Stomach (tissue), 9 donors: ENCODE measurements around the gene NUP188. TPM values are rescaled to one million over a fixed set of nuclear protein-coding genes. Genes with fewer than 3 reads are reported as not detected.

Source experiments
- DNase-seq, 2 donors: peaks; one replicate each; pipeline versions ENCODE4 v3.0.0 to v3.0.0-alpha.2; 2013 to 2019
- H3K27ac ChIP-seq, 5 donors: fragments of 200-600 bp in 4 of 5; sonication (generic) in 4 of 5; one replicate each; pipeline ENCODE4 v1.5.1; 2013 to 2019; ENCODE audit warnings: mild to moderate bottlenecking in 1 of 5, moderate library complexity in 1 of 5
- H3K27me3 ChIP-seq, 3 donors: fragments of 200-600 bp; sonication (generic); one replicate each; pipeline ENCODE4 v1.5.1; 2017 to 2019; ENCODE audit warnings: mixed run types in 1 of 3
- H3K36me3 ChIP-seq, 4 donors: fragments of 200-600 bp; sonication (generic); 1 replicate in 3 of 4; 2 replicates in 1 of 4; pipeline ENCODE4 v1.5.1; 2016 to 2019
- H3K4me1 ChIP-seq, 4 donors: fragments of 200-600 bp; sonication (generic); one replicate each; pipeline ENCODE4 v1.5.1; 2016 to 2019
- H3K4me3 ChIP-seq, 4 donors: fragments of 200-600 bp; sonication (generic) in 3 of 4; one replicate each; pipeline ENCODE4 v1.5.1; 2016 to 2019; ENCODE audit warnings: mild to moderate bottlenecking in 1 of 4
- H3K9me3 ChIP-seq, 4 donors: fragments of 200-600 bp; sonication (generic); one replicate each; pipeline ENCODE4 v1.5.1; 2016 to 2019
- EP300 ChIP-seq: sonication (generic); formaldehyde crosslinking; IDR thresholded peaks from one replicate; pipeline ENCODE4 v1.6.1; 2017; ENCODE audit warnings: antibody characterized with exemption
- POLR2A ChIP-seq, 4 donors: fragments of 450-650 bp; IDR thresholded peaks; one replicate each; pipeline ENCODE4 v1.6.1; 2016; ENCODE audit warnings: antibody characterized with exemption in 4 of 4, control low read depth in 2 of 4, mild to moderate bottlenecking in 1 of 4, moderate library complexity in 1 of 4
- POLR2AphosphoS5 ChIP-seq, 3 donors: sonication (generic); formaldehyde crosslinking; IDR thresholded peaks; one replicate each; pipeline ENCODE4 v1.6.1; 2016; ENCODE audit warnings: antibody characterized with exemption in 3 of 3
- WGBS, 5 donors: extraction: QIAGEN DNeasy Blood & Tissue Kit in 3 of 5; methylation state at CpG; one replicate each; pipeline versions ENCODE4 v1.1.5 to v1.1.7; 2013 to 2018; 5-methylcytosine and 5-hydroxymethylcytosine counted together
- intact Hi-C: fragments of 100-400 bp; cut with DNase I; formaldehyde crosslinking; loops from one replicate; pipeline ENCODE4 v1.15.1; 2023; ENCODE audit warnings: low total_unique reads
- polyA plus RNA-seq, 3 donors: library from polyadenylated mRNA; stranded (reverse); fragments of 200-250 nt; gene quantifications; one replicate each; pipeline ENCODE4 v1.2.3, GENCODE V29; 2013
- total RNA-seq, 5 donors: library from RNA; depleted of rRNA; stranded (reverse); fragments of >200 nt; gene quantifications; one replicate each; pipeline versions ENCODE4 v1.1.0 to v1.2.3, GENCODE V29; 2014 to 2016
- TF ChIP-seq, protein P1 (sequence below), 7 experiments: fragments of 450-650 bp in 4 of 7; fragments of 200-600 bp in 3 of 7; sonication (generic) in 3 of 7; IDR thresholded peaks; one replicate each; pipeline ENCODE4 v1.5.1; 2016 to 2019; ENCODE audit warnings: antibody characterized with exemption in 7 of 7, control low read depth in 2 of 7, mild to moderate bottlenecking in 1 of 7
- donor health status: healthy with polysubstance abuse.
- donor health status: Bipolar disorder and iron deficiency.
- donor health status: healthy.

Gene NUP188
- total and polyA plus RNA-seq, 8 donors: 4.4 to 79.9 (median 36.7) TPM

DNA sequence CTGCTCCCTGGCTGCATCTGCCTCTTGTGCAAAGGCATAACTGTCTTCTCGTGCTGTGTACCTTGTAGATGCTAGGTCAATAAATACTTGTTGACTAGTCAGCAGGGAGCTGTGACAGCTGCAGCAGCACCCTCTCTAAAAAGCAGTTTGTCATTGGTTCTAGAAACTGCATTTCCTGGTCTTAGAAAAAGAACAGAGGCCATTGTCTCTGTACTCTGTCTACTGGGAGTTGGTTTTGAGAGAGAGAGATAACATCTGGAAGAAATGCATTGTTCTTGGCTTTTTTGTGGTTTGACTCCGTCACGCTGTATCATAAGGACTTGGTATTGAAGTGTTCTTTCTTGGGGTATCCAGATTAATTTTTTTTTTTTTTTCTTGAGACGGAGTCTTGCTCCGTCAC, 48.3 kb downstream of the NUP188 start:
- no peak for DNase-seq
- Histone ChIP-seq H3K27ac (no peak overlapping the region), H3K4me1 (peaks cover 0 to 8% (median 6%) of the 10 kb centered on the region in 4 donors), H3K27me3 (no peaks in the 10 kb centered on the region), H3K9me3 (no peaks in the 10 kb centered on the region), H3K4me3 (no peak overlapping the region), H3K36me3 (peaks cover 75 to 100% (median 98%) of the 10 kb centered on the region in 4 donors)
- TF ChIP-seq EP300 (no peak), POLR2A (IDR thresholded peaks at IDR 0.05) (no peak), POLR2AphosphoS5 (IDR thresholded peaks at IDR 0.05) (no peak)
- TF ChIP-seq, protein P1, sequence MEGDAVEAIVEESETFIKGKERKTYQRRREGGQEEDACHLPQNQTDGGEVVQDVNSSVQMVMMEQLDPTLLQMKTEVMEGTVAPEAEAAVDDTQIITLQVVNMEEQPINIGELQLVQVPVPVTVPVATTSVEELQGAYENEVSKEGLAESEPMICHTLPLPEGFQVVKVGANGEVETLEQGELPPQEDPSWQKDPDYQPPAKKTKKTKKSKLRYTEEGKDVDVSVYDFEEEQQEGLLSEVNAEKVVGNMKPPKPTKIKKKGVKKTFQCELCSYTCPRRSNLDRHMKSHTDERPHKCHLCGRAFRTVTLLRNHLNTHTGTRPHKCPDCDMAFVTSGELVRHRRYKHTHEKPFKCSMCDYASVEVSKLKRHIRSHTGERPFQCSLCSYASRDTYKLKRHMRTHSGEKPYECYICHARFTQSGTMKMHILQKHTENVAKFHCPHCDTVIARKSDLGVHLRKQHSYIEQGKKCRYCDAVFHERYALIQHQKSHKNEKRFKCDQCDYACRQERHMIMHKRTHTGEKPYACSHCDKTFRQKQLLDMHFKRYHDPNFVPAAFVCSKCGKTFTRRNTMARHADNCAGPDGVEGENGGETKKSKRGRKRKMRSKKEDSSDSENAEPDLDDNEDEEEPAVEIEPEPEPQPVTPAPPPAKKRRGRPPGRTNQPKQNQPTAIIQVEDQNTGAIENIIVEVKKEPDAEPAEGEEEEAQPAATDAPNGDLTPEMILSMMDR (IDR thresholded peaks at IDR 0.05): no peak
- 74 to 91% (median 87%) methylated on average over 5 of the region's 5 CpGs for WGBS, 5 donors
- intact Hi-C loops: no loop called here

DNA sequence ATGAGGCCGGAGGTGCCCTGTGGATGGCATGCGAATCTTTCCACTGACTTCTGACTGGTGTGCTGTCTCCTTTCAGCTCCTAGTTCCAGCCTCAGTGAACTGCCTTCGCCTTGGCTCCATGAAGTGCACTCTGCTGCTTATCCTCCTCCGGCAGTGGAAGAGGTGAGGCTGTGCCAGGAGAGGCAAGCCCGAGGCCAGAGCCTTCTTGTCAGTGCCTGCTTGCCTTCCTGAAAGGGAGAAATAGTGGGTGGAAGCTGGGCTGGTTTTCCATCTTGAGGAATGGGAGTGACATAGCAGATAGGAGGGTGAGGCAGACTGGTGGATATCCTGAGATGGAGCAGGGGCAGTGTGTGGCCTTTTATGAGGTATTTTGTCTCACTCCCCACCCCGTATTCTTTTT, 51.0 kb downstream of the NUP188 start:
- H3K9me3 ChIP-seq: no peaks in the 10 kb centered on the region
- H3K27me3 ChIP-seq: no peaks in the 10 kb centered on the region
- H3K27ac ChIP-seq: no peak overlapping the region
- H3K4me1 ChIP-seq: no peaks in the 10 kb centered on the region
- WGBS, 5 donors: 83 to 93% (median 91%) methylated on average over 6 of the region's 6 CpGs
- no peak for TF ChIP-seq EP300
- TF ChIP-seq POLR2AphosphoS5 (IDR thresholded peaks at IDR 0.05): no peak
- no peak for TF ChIP-seq POLR2A (IDR thresholded peaks at IDR 0.05)
- TF ChIP-seq, protein P1 (IDR thresholded peaks at IDR 0.05): no peak
- H3K4me3 ChIP-seq: no peak overlapping the region
- intact Hi-C loops: no loop called here
- no peak for DNase-seq
- H3K36me3 ChIP-seq: peaks cover 92 to 100% (median 100%) of the 10 kb centered on the region in 4 donors

DNA sequence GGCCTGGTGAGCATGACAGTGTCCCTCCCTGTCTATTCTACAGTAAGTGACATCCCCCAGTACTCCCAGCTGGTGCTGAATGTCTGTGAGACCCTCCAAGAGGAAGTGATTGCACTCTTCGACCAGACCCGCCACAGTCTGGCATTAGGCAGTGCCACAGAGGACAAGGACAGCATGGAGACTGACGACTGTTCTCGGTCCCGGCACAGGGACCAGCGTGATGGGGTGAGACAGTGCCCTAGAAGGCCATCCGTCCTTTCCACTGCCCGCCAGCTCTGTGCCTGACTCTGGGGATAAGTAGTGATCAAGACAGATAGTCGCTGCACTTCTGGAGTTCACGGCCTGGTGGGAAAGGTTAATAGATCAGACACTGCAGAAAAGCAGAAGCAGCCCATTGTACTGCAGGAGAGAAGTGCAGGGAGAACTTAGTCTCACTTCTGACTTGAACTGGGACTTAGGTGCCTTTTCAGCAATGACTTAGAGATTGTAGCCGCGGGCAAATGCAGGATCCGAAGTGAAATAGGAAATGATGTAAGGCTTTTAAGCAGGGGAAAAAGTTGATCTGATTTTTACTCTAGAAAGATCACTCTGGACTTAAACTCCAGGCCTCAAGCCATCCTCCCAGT, 52.2 kb downstream of the NUP188 start:
- no peak for DNase-seq
- H3K4me1 ChIP-seq: no peaks in the 10 kb centered on the region
- TF ChIP-seq, protein P1 (IDR thresholded peaks at IDR 0.05): no peak
- no peak for TF ChIP-seq POLR2A (IDR thresholded peaks at IDR 0.05)
- TF ChIP-seq POLR2AphosphoS5 (IDR thresholded peaks at IDR 0.05): no peak
- no peak for TF ChIP-seq EP300
- no peak overlapping the region for H3K27ac ChIP-seq
- 89 to 94% (median 90%) methylated on average over 11 to 13 of the region's 13 CpGs for WGBS, 5 donors
- no peaks in the 10 kb centered on the region for H3K9me3 ChIP-seq
- no peaks in the 10 kb centered on the region for H3K27me3 ChIP-seq
- peaks cover 82 to 100% (median 96%) of the 10 kb centered on the region in 4 donors for H3K36me3 ChIP-seq
- no peak overlapping the region for H3K4me3 ChIP-seq
- intact Hi-C loops: no loop called here

DNA sequence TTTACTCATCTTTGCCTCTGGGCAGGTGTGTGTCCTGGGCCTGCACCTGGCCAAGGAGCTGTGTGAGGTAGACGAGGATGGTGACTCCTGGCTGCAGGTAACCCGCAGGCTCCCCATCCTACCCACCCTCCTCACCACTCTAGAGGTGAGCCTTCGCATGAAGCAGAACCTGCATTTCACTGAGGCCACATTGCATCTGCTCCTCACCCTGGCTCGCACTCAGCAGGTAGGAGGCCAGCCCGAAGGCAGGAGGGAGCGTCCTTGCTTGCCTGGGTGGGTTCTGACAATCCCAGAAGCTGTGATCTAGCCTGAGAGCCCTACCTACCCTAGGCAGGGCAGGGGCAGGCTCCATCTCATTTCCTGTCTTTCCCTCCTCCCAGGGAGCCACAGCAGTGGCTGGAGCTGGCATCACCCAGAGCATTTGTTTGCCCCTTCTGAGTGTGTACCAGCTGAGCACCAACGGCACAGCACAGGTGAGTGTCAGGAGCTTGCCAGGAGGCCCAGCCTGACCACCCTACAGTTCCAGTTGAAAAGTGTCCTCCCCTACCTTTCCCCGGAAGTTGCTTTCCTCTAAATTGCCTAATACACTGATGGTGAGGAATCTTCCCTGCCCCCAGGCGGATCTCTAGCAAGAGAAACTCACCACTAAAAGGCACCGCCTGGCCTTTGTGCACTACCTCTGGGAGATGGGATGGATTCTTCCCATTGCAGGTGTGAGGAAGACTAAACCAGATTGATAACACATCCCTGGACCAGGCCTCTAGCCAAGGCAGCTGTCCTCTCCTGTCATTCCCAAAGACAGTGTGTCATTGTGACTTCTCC, 54.2 kb downstream of the NUP188 start:
- intact Hi-C loops: no loop called here
- H3K27ac ChIP-seq: peak overlapping the region in 1 of 5 donors; percentile 27
- no peak overlapping the region for H3K4me3 ChIP-seq
- no peak for TF ChIP-seq POLR2AphosphoS5 (IDR thresholded peaks at IDR 0.05)
- no peak for TF ChIP-seq POLR2A (IDR thresholded peaks at IDR 0.05)
- TF ChIP-seq, protein P1 (IDR thresholded peaks at IDR 0.05): no peak
- no peak for TF ChIP-seq EP300
- no peaks in the 10 kb centered on the region for H3K27me3 ChIP-seq
- 83 to 96% (median 91%) methylated on average over 8 to 10 of the region's 10 CpGs for WGBS, 5 donors
- H3K9me3 ChIP-seq: no peaks in the 10 kb centered on the region
- peaks cover 82 to 100% (median 96%) of the 10 kb centered on the region in 4 donors for H3K36me3 ChIP-seq
- no peak for DNase-seq
- H3K4me1 ChIP-seq: peaks cover 4 to 7% (median 6%) of the 10 kb centered on the region in 4 donors
